ENCODE measurements around the gene CCNJL.

- TF ChIP-seq CTCF (IDR thresholded peaks at IDR 0.05; ENCODE audit: low read depth, low read length, poor library complexity, severe bottlenecking) (no peak), EZH2phosphoT487 (IDR thresholded peaks at IDR 0.05; ENCODE audit: borderline replicate concordance, low read length) (no peak)
Measured at GRCh38 chr5:160231783-160232342, 80.5 kb downstream of the CCNJL start.

All from DOHH2 (cell line).